IMR-90 (cell line): ENCODE measurements around the gene NFASC. TPM values are rescaled to one million over a fixed set of nuclear protein-coding genes. Genes with fewer than 3 reads are reported as not detected.

Source experiments
- ATAC-seq: fragments of 200-7000 bp; cut with Tn5 transposase; 2 replicates; pipeline ENCODE4 v1.9.1; 2020; ENCODE audit warnings: low read depth, mild to moderate bottlenecking, moderate library complexity
- BruUV-seq: library from RNA; stranded (reverse); fragments of 400-500 nt; replicated peaks from 2 replicates; lab custom pipeline; 2021; lab: Mats Ljungman, UMichigan
- CTCF ChIA-PET: fragments of 300-600 bp; formaldehyde crosslinking; extraction: SDS; loops from one replicate; lab custom pipeline; 2021; ENCODE audit warnings: antibody characterized with exemption; lab: Yijun Ruan, JAX
- POLR2A ChIA-PET: fragments of 300-600 bp; sonication (Branson Sonifier 250); formaldehyde crosslinking; loops from one replicate; lab custom pipeline; 2022; ENCODE audit warnings: antibody characterized with exemption; ENCODE audit not compliant: unreplicated experiment; lab: Charles Lee
- DNase-seq: peaks from one replicate; pipeline ENCODE4 v3.0.0; 2013
- H2AFZ ChIP-seq: replicated peaks from 2 replicates; pipeline ENCODE3; 2013; ENCODE audit warnings: low read length, mild to moderate bottlenecking; ENCODE audit not compliant: poor library complexity
- H2AK5ac ChIP-seq: 2 replicates; pipeline ENCODE4 v1.6.1; 2013; ENCODE audit warnings: low read depth, low read length, inconsistent platforms
- H2AK9ac ChIP-seq: replicated peaks from 2 replicates; pipeline ENCODE3; 2013; ENCODE audit warnings: mild to moderate bottlenecking, low read depth, low read length, moderate library complexity; ENCODE audit not compliant: poor library complexity
- H2BK120ac ChIP-seq: 2 replicates; pipeline ENCODE4 v1.6.1; 2013; ENCODE audit warnings: low read depth, low read length, inconsistent platforms
- H2BK15ac ChIP-seq: 3 replicates; pipeline ENCODE4 v1.6.1; 2013; ENCODE audit warnings: low read depth, low read length, inconsistent platforms
- H2BK20ac ChIP-seq: 2 replicates; pipeline ENCODE4 v1.6.1; 2013; ENCODE audit warnings: low read depth, mild to moderate bottlenecking, inconsistent platforms, low read length, moderate library complexity
- H2BK5ac ChIP-seq: 2 replicates; pipeline ENCODE4 v1.6.1; 2013; ENCODE audit warnings: mild to moderate bottlenecking, low read depth, low read length, inconsistent platforms; ENCODE audit not compliant: poor library complexity, severe bottlenecking
- H3K14ac ChIP-seq: replicated peaks from 2 replicates; pipeline ENCODE4 v1.6.1; 2013; ENCODE audit warnings: low read depth, low read length, inconsistent platforms
- H3K18ac ChIP-seq: 2 replicates; pipeline ENCODE4 v1.6.1; 2013; ENCODE audit warnings: low read depth, low read length, control low read depth
- H3K23ac ChIP-seq: 2 replicates; pipeline ENCODE4 v1.6.1; 2013; ENCODE audit warnings: low read depth, low read length, inconsistent platforms
- H3K27ac ChIP-seq: 2 replicates; pipeline ENCODE4 v1.5.1; 2013; ENCODE audit warnings: mild to moderate bottlenecking, control low read depth, low read length; ENCODE audit not compliant: insufficient read depth
- H3K27me3 ChIP-seq: 2 replicates; pipeline ENCODE4 v1.6.1; 2013; ENCODE audit warnings: low read length; ENCODE audit not compliant: control insufficient read depth, insufficient read depth
- H3K36me3 ChIP-seq: 2 replicates; pipeline ENCODE4 v1.6.1; 2013; ENCODE audit warnings: low read length, mixed read lengths; ENCODE audit not compliant: control insufficient read depth, insufficient read depth
- H3K4ac ChIP-seq: 2 replicates; pipeline ENCODE4 v1.6.1; 2013; ENCODE audit warnings: low read depth, low read length, inconsistent platforms
- H3K4me1 ChIP-seq: 2 replicates; pipeline ENCODE4 v1.6.1; 2013; ENCODE audit warnings: low read length, mixed read lengths; ENCODE audit not compliant: control insufficient read depth, insufficient read depth
- H3K4me2 ChIP-seq: 2 replicates; pipeline ENCODE4 v1.6.1; 2013; ENCODE audit warnings: low read depth, mild to moderate bottlenecking, control low read depth, low read length, moderate library complexity
- H3K4me3 ChIP-seq: 2 replicates; pipeline ENCODE4 v1.5.1; 2013; ENCODE audit warnings: low read depth, mild to moderate bottlenecking, control low read depth, low read length, moderate library complexity; ENCODE audit not compliant: insufficient read depth
- H3K56ac ChIP-seq: 2 replicates; pipeline ENCODE4 v1.6.1; 2013; ENCODE audit warnings: low read length, inconsistent platforms; ENCODE audit not compliant: insufficient read depth; ENCODE audit errors: extremely low read depth
- H3K79me1 ChIP-seq, 2 experiments: 2 replicates each; pipeline ENCODE4 v1.6.1; 2013; ENCODE audit warnings: low read length in 2 of 2, inconsistent platforms in 1 of 2, low read depth in 1 of 2
- H3K9ac ChIP-seq: 2 replicates; pipeline ENCODE4 v1.6.1; 2013; ENCODE audit warnings: low read depth, low read length, control low read depth
- H3K9me1 ChIP-seq: 2 replicates; pipeline ENCODE4 v1.6.1; 2013; ENCODE audit warnings: low read length, inconsistent platforms; ENCODE audit not compliant: insufficient read depth
- H3K9me3 ChIP-seq: 2 replicates; pipeline ENCODE4 v1.6.1; 2013; ENCODE audit warnings: low read length; ENCODE audit not compliant: control insufficient read depth, insufficient read depth
- H4K20me1 ChIP-seq: 2 replicates; pipeline ENCODE4 v1.6.1; 2013; ENCODE audit warnings: low read length, inconsistent platforms; ENCODE audit not compliant: insufficient read depth
- H4K5ac ChIP-seq: 2 replicates; pipeline ENCODE4 v1.6.1; 2013; ENCODE audit warnings: mild to moderate bottlenecking, low read depth, low read length, control low read depth
- H4K8ac ChIP-seq, 2 experiments: 2 replicates each; pipeline ENCODE4 v1.6.1; 2013; ENCODE audit warnings: low read depth in 2 of 2, low read length in 2 of 2, control low read depth in 1 of 2, inconsistent platforms in 1 of 2
- H4K91ac ChIP-seq: 2 replicates; pipeline ENCODE4 v1.6.1; 2013; ENCODE audit warnings: low read depth, low read length, inconsistent platforms; ENCODE audit not compliant: insufficient read depth
- BHLHE40 ChIP-seq: fragments of 150-350 bp; IDR thresholded peaks from 2 replicates; pipeline ENCODE4 v1.6.1; 2016; ENCODE audit warnings: mild to moderate bottlenecking, low read depth, low read length
- CEBPB ChIP-seq: IDR thresholded peaks from 2 replicates; pipeline ENCODE4 v1.6.1; 2012; ENCODE audit warnings: low read depth, low read length, improper control_type of control experiment
- CHD1 ChIP-seq: IDR thresholded peaks from 2 replicates; pipeline ENCODE4 v1.6.1; 2012; ENCODE audit warnings: low read depth, low read length, improper control_type of control experiment
- CTCF ChIP-seq: conservative IDR thresholded peaks from 2 replicates; pipeline ENCODE4 v1.5.1; 2012; ENCODE audit warnings: mild to moderate bottlenecking, low read depth, low read length, improper control_type of control experiment
- ELK1 ChIP-seq: fragments of 150-350 bp; IDR thresholded peaks from 2 replicates; pipeline ENCODE4 v1.6.1; 2016; ENCODE audit warnings: low read depth, mild to moderate bottlenecking, low read length, moderate library complexity, borderline replicate concordance
- FOS ChIP-seq: fragments of 150-350 bp; IDR thresholded peaks from 2 replicates; pipeline ENCODE4 v1.6.1; 2016; ENCODE audit warnings: low read depth, low read length
- MAFK ChIP-seq: IDR thresholded peaks from 2 replicates; pipeline ENCODE4 v1.6.1; 2012; ENCODE audit warnings: low read depth, low read length, improper control_type of control experiment
- MAZ ChIP-seq: IDR thresholded peaks from 2 replicates; pipeline ENCODE4 v1.6.1; 2012; ENCODE audit warnings: low read depth, mild to moderate bottlenecking, low read length, improper control_type of control experiment, moderate library complexity, borderline replicate concordance
- MXI1 ChIP-seq: IDR thresholded peaks from 2 replicates; pipeline ENCODE4 v1.6.1; 2012; ENCODE audit warnings: low read depth, mild to moderate bottlenecking, low read length, moderate library complexity, borderline replicate concordance
- NFE2L2 ChIP-seq: fragments of 150-350 bp; IDR thresholded peaks from 2 replicates; pipeline ENCODE4 v1.6.1; 2016; ENCODE audit warnings: low read depth, mild to moderate bottlenecking, low read length
- POLR2A ChIP-seq: IDR thresholded peaks from 2 replicates; pipeline ENCODE4 v1.6.1; 2012; ENCODE audit warnings: mild to moderate bottlenecking, low read depth, low read length
- RAD21 ChIP-seq: IDR thresholded peaks from 2 replicates; pipeline ENCODE4 v1.6.1; 2012; ENCODE audit warnings: low read length, improper control_type of control experiment
- RCOR1 ChIP-seq: IDR thresholded peaks from 2 replicates; pipeline ENCODE4 v1.6.1; 2012; ENCODE audit warnings: mild to moderate bottlenecking, low read length, improper control_type of control experiment; ENCODE audit not compliant: insufficient replicate concordance
- RFX5 ChIP-seq: IDR thresholded peaks from 2 replicates; pipeline ENCODE4 v1.8.0; 2012; ENCODE audit warnings: low read depth, mild to moderate bottlenecking, low read length, moderate library complexity
- SMC3 ChIP-seq: fragments of 150-350 bp; IDR thresholded peaks from 2 replicates; pipeline ENCODE4 v1.6.1; 2016; ENCODE audit warnings: low read depth, mild to moderate bottlenecking, antibody characterized with exemption, low read length, moderate library complexity
- USF2 ChIP-seq: fragments of 150-350 bp; IDR thresholded peaks from 2 replicates; pipeline ENCODE4 v1.6.1; 2017; ENCODE audit warnings: mild to moderate bottlenecking, antibody characterized with exemption, low read length, low read depth
- WGBS, 2 experiments: methylation state at CpG; one replicate each; pipeline versions ENCODE4 v1.1.5 to v1.1.7; 2013; ENCODE audit warnings: missing lambda C conversion rate in 2 of 2; ENCODE audit not compliant: insufficient read length in 1 of 2; ENCODE audit errors: extremely low coverage in 2 of 2; 5-methylcytosine and 5-hydroxymethylcytosine counted together
- dilution Hi-C: fragments of 300-500 bp; cut with HindIII; formaldehyde crosslinking; loops from one replicate; pipeline ENCODE4 v1.14.3; 2018; ENCODE audit warnings: low sequenced_read_pairs; ENCODE audit not compliant: unreplicated experiment
- in situ Hi-C: fragments of 300-500 bp; cut with MboI; formaldehyde crosslinking; loops from 3 replicates; pipeline ENCODE4 v1.14.3; 2019; ENCODE audit warnings: low sequenced_read_pairs, inconsistent platforms, mixed read lengths
- intact Hi-C: fragments of 100-400 bp; cut with micrococcal nuclease; formaldehyde crosslinking; loops from 2 replicates; pipeline ENCODE4 v1.10.0; 2022
- polyA plus RNA-seq, 3 experiments: library from polyadenylated mRNA; depleted of rRNA; stranded (reverse); fragments of >200 nt; gene quantifications; 2 replicates each; pipeline ENCODE4 v1.2.3, GENCODE V29; 2012; ENCODE audit warnings: low replicate concordance in 1 of 3
- total RNA-seq: library from RNA; depleted of rRNA; stranded (reverse); fragments of >200 nt; gene quantifications from 2 replicates; pipeline ENCODE4 v1.2.3, GENCODE V29; 2012

NFASC gene
- total and polyA plus RNA-seq, 2 of the 4 experiments (the other 2 are of a cell fraction), result 0.18 to 0.79 TPM

- H3K18ac ChIP-seq, result no peak overlapping the region
- H3K9ac ChIP-seq, result no peak overlapping the region
- no peak overlapping the region for H4K8ac ChIP-seq
- no peak overlapping the region for H4K91ac ChIP-seq
- H3K79me1 ChIP-seq, result no peaks in the 10 kb centered on the region
- H4K5ac ChIP-seq, result no peak overlapping the region
- H3K4me1 ChIP-seq, result no peaks in the 10 kb centered on the region
- no peak overlapping the region for H3K27ac ChIP-seq
- H2BK5ac ChIP-seq, result no peak overlapping the region
- intact Hi-C loops (no loop called here), in situ Hi-C loops (no loop called here), dilution Hi-C loops (no loop called here)
- DNase-seq (no peak), ATAC-seq (no peak)
- H2BK120ac ChIP-seq, result no peak overlapping the region
- WGBS, 2 experiments, result 10% methylated on average over 2 of the region's 16 CpGs; no CpG with 5 or more reads in 1 of the 2 experiments
- H2AK9ac ChIP-seq, result no peak overlapping the region
- POLR2A ChIA-PET, result no interaction called here
- H3K36me3 ChIP-seq, result no peaks in the 10 kb centered on the region
- 0 out of 2 replicates have a peak, but pooled peaks cover 2% of the 10 kb centered on the region for H3K9me1 ChIP-seq
- H3K4me3 ChIP-seq, result no peak overlapping the region
- no peak overlapping the region for H3K14ac ChIP-seq
- no TSS peak for BruUV-seq
- H2AK5ac ChIP-seq, result no peak overlapping the region
- no peak overlapping the region for H3K23ac ChIP-seq
- H2BK20ac ChIP-seq, result no peak overlapping the region
- H2AFZ ChIP-seq, result no peak overlapping the region
- no peaks in the 10 kb centered on the region for H3K9me3 ChIP-seq
- CTCF ChIA-PET, result no interaction called here
- H3K4me2 ChIP-seq, result no peak overlapping the region
- no peaks in the 10 kb centered on the region for H4K20me1 ChIP-seq
- TF ChIP-seq RCOR1 (no peak), POLR2A (no peak), USF2 (no peak), NFE2L2 (no peak), RAD21 (no peak), BHLHE40 (no peak), RFX5 (no peak), FOS (no peak), SMC3 (no peak), CEBPB (no peak), MAZ (no peak), CHD1 (no peak), MAFK (no peak), CTCF (no peak), MXI1 (no peak), ELK1 (no peak)
- H3K27me3 ChIP-seq, result peaks cover 21% of the 10 kb centered on the region
- no peak overlapping the region for H3K4ac ChIP-seq
- H2BK15ac ChIP-seq, result no peak overlapping the region
- H3K56ac ChIP-seq, result no peak overlapping the region
Measured at GRCh38 chr1:204968951-204969350, 98.3 kb downstream of the NFASC start.
